Ureter (tissue), 1 donor: ENCODE measurements around the gene SDK1. TPM values are rescaled to one million over a fixed set of nuclear protein-coding genes. Genes with fewer than 3 reads are reported as not detected.
"Not testable (repeated sequence)": the region's sequence is repeated elsewhere in the genome, so short reads cannot be mapped to it uniquely, and the experiment has no call there.

ENCODE experiments used
- DNase-seq: peaks from one replicate; pipeline ENCODE4 v3.0.0-alpha.2; 2020; ENCODE audit warnings: low spot score
- total RNA-seq: library from RNA; stranded (reverse); gene quantifications from one replicate; pipeline ENCODE4 v1.2.4, GENCODE V29; 2023
- donor health status: DM: yes; HTN: yes; CAD: no.

Gene SDK1
- total RNA-seq, 1 donor from 2014 or later, result 27.3 TPM

DNA sequence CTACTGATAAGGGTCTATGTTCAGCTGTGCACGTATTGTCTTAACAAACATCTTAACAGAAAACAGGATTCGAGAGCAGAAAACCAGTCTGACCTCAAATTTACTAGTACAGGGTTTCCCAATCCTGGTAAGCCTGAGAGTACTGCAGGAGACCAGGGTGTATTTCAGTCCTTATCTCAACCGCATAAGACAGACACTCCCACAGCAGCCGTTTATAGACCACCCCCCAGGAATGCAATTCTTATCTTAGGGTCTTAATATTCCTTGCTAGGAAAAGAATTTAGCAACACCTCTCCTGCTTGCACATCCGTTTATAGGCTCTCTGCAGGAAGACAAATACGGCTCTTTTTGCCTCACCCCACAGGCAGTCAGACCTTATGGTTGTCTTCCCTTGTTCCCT lies 277.3 kb downstream of the SDK1 start:
- DNase-seq, result no peak

DNA sequence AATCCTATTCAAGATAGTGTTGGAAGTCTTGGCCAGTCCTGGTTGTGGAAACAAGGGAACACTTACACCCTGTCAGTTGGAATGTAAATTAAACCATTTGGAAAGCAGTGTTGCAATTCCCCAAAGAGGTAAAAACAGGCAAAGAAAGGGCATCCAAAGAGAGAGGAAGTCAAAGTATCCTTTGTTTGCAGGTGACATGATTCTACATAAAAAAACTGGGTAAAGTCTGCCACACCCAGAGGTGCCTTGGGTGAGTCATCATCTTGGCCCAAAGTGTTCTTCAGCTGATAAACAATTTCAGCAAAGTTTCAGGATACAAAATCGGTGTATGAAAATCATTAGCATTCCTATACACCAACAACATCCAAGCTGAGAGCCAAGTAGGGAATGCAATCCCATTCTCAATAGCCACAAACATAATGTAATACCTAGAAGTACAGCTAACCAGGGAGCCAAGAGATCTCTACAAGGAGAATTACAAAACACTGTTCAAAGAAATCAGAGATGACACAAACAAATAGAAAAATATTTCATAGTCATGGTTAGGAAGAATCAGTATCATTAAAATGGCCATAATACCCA lies 278.7 kb downstream of the SDK1 start:
- DNase-seq, result no peak

DNA sequence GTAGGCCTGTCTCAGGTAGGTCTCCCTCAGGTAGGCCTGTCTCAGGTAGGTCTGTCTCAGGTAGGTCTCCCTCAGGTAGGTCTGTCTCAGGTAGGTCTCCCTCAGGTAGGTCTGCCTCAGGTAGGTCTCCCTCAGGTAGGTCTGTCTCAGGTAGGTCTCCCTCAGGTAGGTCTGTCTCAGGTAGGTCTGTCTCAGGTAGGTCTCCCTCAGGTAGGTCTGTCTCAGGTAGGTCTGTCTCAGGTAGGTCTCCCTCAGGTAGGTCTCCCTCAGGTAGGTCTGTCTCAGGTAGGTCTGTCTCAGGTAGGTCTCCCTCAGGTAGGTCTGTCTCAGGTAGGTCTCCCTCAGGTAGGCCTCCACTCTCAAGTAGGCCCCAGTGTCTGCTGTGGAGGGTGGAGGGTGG lies 281.1 kb downstream of the SDK1 start:
- DNase-seq, result not testable (repeated sequence)

DNA sequence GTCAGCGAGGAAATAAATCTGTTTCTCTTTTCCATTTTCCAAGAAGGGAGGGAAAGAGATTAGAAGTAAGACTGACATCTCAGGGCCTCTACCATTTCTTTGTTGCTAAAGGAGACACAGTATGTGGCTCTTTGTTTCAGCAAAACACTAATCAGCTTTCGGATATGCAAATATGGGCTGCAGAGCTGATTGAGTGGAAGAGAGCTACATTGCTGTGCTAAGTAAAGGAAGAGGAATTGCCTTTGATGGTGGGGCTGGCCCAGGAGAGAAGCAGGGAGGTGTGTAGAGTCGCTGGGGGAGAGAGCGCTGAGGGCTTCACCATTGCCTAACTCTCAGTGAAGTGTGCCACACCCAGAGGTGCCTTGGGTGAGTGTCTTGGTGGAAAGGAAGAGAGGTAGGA lies 284.8 kb downstream of the SDK1 start:
- DNase-seq, result no peak

DNA sequence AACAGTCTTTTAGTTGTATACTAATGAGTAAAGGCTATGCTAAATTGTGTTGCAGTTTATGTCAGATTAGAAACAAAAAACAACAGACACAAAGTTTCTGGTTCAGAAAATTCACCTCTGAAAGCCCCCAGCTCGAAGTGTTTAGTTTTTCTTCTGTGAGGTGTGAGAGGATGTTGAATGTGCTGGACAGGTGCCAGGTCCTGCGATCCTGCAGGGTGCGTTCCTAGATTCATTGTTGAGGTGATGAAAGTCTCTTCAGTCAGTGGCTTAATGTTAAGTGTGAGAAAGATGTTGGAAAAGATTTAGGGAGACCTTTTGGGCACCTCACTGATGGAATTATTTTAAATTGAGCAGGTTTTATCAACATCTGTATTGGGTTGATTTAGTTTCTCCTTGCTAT lies 287.3 kb downstream of the SDK1 start:
- DNase-seq, result no peak

DNA sequence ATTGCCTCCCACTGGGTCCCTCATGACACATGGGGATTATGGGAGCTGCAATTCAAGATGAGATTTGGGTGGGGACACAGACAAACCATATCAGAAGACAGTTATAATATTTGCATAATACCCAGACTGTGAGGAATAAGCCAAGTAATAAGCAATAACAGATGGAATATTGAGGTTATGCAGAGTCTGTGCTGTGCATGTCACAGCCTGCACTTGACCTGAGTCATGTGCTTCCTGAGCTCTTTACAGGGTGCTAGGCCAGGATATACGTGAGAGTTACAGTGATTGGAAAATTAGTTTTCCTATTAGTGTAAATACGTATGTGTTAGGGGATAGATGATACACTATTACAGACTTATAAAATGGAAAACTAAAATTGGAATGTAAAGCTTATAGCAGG lies 288.7 kb downstream of the SDK1 start:
- DNase-seq, result no peak

DNA sequence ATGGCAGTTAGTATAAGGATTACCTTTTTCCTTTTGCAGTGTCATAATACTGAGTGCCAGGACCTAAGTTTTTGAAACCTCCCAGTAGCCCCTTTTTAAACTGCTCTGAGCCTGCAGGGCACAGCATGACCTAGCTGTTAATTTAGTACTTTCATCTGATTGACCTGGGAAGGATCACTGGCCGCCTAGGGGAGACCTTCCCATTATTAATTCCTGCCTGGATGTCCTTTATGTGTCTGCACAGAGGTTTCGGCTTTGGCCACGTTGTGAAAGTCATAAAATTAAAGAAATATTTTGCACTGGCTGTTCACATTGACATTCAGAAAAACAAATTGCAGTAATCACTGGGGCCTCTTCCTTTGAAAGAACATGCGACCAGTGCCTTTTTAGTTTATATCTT lies 290.2 kb downstream of the SDK1 start:
- DNase-seq, result no peak

DNA sequence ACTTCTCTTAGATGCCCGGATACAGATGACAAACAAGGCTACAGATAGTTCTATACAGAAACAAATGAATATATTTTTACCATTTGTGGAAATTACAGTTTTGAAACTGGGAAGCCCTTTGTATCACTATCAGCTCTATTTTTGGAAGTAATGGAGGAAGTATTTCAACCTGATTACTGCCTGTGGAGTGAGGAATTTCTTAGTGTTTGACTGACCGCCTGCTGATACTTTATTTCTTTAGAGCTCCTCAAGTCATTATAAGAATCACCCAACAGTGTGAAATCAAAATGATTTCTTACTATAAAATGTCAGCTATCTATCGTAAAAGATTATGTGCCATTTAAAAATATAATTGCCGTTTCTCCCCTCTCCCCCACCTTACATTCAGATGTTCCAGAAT lies 290.9 kb downstream of the SDK1 start:
- DNase-seq, result no peak

DNA sequence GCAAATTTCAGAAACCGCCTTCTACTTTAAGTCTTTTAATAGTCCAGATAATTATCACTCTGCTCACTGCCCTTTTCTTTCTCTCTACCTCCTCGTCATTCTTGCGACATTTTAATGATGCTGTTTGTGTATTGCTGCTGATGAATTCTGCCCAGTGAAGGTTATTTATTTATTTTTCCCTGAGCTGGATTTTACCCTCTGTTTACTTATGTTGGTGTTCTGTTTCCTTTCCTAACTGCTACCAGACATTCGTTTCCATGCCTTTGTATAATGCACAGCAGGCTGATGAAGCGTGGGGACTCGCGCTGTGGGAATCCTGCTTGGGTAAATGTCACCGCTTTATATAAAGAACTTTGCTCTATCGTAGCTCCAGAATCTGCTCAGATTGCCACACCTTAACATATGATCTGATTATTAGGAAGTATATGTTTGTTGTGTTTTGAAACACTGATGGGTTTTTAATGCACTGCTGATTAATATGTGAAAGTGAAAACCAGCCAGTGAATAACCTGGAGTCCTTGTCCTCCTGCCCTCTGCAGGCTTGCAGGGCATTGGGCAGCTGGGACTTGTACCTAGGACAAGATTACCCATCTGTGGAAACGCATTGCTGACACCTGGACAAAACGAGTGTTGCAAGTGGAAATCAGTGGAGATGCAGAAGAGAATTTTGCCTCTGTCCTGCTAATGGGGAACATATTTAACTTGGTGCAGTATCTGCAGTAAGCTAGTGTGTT lies 291.5 kb downstream of the SDK1 start:
- DNase-seq, result no peak

DNA sequence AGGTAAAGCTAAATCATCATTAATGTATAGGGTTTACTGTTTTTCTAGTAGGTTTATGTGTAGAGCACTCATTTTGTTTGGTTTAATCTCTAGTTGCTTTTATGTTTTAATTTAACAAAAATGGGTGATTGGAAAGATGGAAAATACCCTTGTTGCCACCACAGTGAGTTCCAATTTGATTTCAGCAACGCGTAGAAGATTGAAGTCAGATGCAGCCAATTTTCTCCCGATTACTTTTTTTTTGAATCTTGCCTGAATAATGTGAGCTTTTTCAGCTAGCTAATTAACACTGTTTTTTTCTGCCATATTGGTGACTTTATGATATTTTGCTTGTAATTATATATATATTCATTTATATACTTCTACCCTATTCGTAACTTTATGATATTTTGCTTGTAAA lies 293.8 kb downstream of the SDK1 start:
- DNase-seq, result no peak

DNA sequence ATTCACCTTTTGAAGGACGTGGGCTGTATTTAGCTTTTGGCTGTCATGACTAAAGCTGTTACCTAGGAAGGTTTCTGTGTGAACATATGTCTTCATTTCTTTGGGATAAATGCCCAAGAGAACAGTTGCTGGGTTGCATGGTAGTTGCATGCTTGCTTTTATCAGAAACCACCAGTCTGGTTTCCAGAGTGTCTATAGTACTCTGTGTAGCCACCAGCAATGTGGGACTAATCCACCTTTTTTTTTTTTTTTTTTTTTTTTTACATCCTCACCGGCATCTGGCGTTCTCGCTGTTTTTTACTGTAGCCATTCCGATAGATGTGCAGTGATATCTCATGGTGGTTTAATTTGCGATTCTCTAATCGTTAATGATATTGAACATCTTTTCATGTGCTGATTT lies 297.8 kb downstream of the SDK1 start:
- no peak for DNase-seq

DNA sequence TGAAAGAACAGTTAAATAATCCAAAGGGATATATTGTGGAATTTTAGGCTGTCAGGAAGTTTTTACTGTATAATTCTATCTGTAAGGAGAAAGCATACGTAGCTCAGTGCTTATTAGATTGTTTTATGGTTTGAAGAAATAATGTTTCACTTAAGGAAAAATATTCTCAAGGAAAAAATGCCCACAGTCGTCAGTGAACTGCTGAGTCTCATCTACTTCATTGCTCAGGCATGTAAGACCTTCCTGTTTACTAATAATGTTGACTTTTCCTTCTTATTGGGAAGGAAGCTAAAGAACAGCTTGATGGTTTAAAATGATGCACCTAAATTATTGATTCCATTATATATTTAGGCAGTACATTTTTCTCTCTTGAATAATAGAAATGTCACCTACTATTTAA lies 304.2 kb downstream of the SDK1 start:
- DNase-seq, result no peak

DNA sequence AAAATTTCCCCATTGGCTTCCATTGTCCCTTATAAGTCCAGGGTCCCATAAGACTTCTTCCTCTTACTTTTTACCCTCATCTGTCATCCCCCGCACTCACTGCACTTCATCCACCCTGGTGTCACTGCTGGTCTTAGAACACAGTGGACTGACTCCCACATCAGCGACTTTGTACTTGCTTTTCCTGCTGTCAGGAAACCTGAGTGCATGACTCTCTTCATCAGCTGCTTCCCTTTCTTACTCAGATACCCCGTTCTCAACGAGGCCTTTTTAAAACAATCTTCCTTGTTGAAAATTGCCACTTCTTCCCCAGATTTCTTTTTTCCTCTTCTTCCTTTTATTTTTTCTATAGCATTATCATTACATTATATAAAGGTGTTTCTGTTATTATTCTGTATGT lies 305.4 kb downstream of the SDK1 start:
- no peak for DNase-seq

DNA sequence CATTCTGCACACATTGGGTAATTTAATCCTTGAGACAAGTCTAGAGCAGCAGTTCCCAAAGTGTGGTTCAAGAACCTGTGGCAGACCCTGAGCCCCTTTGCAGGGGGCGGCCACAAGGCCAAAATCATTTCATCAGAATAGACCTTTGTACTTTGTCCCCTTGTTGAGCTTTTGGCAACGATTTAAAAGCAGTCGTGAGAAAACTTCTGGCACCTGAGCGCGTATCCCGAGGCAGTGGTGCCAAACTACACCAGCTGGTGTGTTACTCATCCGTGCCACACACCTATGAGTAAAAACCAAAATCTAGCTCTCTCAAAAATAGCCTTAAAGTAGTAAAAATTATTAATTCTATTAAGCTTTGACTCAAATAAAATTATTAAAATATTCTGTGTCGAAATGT lies 306.8 kb downstream of the SDK1 start:
- DNase-seq, result no peak

DNA sequence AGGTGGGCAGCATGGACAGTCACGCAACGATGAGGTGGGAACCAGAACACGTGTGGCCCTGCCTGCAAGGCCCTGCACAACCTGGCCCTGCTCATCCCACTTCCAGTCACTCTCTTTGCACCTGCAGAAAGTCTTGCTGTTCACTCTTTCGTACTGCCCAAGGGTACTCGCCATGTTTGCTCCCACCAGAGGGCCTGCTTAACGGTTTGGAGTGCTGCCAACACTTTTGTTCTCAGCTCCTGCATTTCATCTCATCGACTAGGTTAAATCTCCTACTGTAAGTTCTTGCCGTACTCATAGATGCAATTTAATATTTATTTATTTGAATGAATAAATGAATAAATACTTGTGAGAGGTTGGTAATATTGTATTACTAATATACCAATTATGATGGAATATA lies 315.3 kb downstream of the SDK1 start:
- no peak for DNase-seq

DNA sequence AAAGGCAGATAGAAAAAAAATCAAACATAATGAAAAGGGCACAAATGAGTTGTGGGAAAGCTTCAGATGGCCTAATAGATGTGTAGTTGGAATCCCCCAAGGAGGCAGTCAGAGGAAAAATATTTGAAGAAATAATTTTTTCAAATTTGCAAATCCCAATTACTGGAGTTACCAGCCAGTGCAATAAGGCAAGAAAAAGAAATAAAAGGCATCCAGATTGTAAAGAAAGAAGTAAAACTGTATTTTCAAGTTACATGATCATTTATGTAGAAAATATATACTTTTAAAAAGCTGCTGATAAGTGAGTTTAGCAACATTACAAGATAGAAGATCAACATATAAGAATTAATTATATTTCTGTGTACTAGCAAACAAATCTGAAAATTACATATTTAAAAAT lies 329.0 kb downstream of the SDK1 start:
- DNase-seq, result no peak

DNA sequence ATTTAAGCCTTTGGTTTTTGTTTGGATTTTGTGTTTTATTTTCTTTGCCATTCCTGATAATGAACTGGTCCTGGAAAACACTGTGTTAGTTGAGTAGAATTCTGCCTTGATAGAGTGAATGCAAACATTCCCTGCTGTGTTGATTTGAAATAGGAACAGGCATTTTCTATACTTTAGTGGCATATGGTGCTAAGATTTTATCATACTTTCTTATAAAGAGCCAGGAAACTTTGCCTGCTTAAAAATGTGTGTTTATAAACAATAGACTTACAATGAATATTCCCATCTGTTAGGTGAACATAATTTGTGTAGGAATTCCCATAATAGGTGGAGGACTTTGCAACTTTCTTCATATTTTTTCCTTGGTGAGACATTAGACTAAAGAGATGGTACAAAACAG lies 333.3 kb downstream of the SDK1 start:
- DNase-seq, result no peak

DNA sequence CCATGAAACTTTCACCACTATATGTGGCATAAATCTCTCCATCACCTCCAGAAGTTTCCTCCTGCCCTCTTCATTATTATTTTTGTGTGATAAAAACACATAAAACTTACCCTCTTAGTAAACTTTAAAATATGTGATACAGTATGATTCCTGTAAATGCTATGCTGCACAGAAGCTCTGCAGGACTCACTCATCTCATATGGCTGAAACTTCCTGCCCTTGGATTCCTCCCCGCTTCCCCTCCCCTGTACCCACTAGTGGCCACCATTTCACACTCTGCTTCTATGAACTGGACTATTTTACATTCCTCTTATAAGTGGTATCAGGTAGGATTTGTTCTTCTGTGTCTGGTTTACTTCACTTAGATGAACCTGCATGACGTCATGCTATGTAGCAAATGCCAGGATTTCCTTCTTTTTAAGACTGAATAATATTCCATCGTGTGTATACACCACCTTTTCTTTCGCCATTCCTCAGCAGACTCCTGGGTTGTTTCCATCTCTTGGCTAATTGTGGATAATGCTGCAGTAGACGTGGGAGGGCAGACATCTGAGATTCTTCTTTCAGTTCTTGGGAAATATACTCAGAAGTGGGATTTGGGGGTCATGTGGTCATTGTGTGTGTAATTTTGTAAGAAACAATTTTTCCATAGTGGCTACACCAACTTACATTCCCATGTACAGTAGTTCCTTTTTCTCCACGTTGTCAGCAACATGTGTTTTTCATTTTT lies 335.2 kb downstream of the SDK1 start:
- DNase-seq, result no peak

DNA sequence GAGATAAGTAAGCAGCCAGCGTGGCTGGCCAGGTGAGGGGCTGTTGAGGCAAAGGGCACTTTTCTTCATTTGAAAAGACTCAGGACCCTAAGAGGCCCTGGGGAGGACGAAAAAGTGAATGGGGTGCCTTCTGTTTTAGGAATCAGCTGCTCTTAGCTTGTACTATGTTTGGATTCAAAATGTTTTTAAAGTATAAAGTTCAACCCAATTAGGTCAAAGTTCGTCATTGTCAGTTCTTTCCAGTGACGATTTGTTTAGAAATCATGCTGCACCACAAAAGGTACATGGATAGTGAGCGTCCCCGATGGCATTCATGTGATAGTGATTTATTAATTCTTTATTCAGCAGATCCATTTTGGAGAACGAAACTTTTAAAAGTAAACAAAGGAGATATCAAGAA lies 338.2 kb downstream of the SDK1 start:
- DNase-seq, result no peak

DNA sequence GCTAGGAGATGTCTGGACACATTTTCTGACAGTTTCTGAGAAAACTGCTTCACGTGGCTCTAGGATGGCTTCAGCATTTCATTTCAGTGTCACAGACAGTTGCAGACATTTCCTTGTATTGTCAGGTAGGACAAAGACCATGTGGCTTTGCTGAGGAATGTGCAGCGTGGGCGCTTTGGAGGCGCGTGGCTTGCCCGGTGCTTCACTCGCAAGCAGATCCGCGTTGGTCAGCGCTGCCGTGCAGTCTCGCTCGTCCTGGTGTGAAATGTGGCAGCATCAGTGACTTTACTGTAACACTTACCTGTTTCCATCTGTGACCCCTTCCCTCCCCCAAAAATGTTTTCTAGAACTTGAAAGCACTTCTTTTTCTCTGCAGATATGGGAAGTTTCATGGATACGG lies 340.5 kb downstream of the SDK1 start:
- DNase-seq, result no peak

DNA sequence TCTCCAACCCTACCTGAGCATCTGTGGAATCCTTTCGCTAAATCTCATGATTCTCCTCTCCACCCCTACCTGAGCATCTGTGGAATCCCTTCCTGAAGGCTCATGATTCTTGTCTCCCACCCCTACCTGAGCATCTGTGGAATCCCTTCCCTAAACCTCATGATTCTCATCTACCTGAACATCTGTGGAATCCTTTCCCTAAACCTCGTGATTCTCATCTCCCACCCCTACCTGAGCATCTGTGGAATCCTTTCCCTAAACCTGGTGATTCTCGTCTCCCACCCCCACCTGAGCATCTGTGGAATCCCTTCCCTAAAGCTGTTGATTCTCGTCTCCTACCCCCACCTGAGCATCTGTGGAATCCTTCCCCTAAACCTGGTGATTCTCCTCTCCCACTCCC lies 342.0 kb downstream of the SDK1 start:
- DNase-seq, result no peak

DNA sequence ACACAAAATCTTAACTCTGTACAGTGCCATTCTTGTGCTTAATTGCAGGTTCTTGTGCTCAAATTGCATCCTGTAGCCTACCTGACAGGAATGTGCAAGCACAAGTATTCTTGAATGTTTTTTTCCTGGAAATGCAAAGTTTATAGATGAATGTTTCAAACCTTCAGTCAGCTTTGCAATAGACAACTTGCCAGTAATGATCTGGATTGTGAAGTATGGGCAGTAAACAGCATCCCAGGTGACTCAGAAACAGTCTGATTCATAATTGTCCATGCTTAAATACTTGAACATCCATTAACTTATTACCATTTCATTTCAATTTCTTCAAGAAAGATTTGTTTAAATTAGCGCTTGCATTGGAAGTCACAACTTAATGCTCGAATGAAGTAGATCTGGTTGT lies 347.2 kb downstream of the SDK1 start:
- no peak for DNase-seq

DNA sequence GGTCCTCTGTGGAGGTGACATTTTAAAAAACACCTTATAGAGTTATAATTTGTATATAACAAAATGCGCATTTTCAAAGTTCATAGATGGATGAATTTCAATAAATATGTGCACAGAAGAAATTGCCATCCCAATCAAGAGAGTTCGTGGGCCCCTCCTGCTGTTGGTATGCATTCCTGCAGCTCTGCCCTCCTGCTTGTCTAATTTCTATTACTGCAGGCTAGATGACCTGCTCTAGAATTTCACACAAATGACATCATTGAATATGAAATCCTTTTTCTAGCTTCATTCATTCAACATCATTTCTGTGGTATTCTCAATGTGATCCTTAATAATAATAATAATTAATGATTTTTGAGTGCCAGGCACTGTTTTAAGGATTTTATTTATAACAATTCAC lies 348.2 kb downstream of the SDK1 start:
- DNase-seq, result no peak
